GM12878 (cell line): Measurements from ENCODE around the gene SLC38A3. TPM values are rescaled to one million over a fixed set of nuclear protein-coding genes. Genes with fewer than 3 reads are reported as not detected.

Source experiments
- ATAC-seq: fragments of 200-7000 bp; cut with Tn5 transposase; 3 replicates; pipeline ENCODE4 v1.9.1; 2020; ENCODE audit warnings: mild to moderate bottlenecking, moderate library complexity
- BruUV-seq: library from RNA; stranded (reverse); fragments of 400-500 nt; replicated peaks from 2 replicates; lab custom pipeline; 2021; lab: Mats Ljungman, UMichigan
- CTCF ChIA-PET: fragments of 300-600 bp; sonication (Branson Sonifier 250); formaldehyde crosslinking; extraction: SDS; loops from one replicate; lab custom pipeline; 2021; ENCODE audit warnings: inconsistent platforms; lab: Yijun Ruan, JAX
- POLR2A ChIA-PET: fragments of 350-600 bp; formaldehyde crosslinking; extraction: SDS; loops from one replicate; lab custom pipeline; 2021; ENCODE audit warnings: inconsistent platforms; lab: Charles Lee
- RAD21 ChIA-PET: fragments of 300-600 bp; sonication (Branson Sonifier 250); formaldehyde crosslinking; loops from one replicate; lab custom pipeline; 2023; ENCODE audit warnings: antibody characterized with exemption; ENCODE audit not compliant: unreplicated experiment; lab: Charles Lee
- SMC1A ChIA-PET: fragments of 300-600 bp; sonication (Branson Sonifier 250); formaldehyde crosslinking; loops from one replicate; lab custom pipeline; 2023; ENCODE audit not compliant: unreplicated experiment, uncharacterized antibody; lab: Charles Lee
- DNase-seq: peaks from one replicate; pipeline ENCODE4 v3.0.0-alpha.2; 2011; ENCODE audit warnings: low read depth, low spot score
- FAIRE-seq: peaks from 3 replicates; lab custom pipeline; 2011; peaks lifted over from hg19 to GRCh38; lab: Jason Lieb, UNC
- H2AFZ ChIP-seq: 2 replicates; pipeline ENCODE4 v1.6.0; 2011; ENCODE audit warnings: low read depth, low read length, control low read depth; ENCODE audit not compliant: control insufficient read depth
- H3K27ac ChIP-seq: 2 replicates; pipeline ENCODE4 v1.5.1; 2011; ENCODE audit warnings: control low read depth; ENCODE audit not compliant: control insufficient read depth, insufficient read depth
- H3K27me3 ChIP-seq, 2 experiments: replicated peaks in 1 of 2; 2 replicates each; pipeline versions ENCODE4 v1.6.0 to v1.6.1; 2011; ENCODE audit warnings: low read length in 1 of 2; ENCODE audit not compliant: control insufficient read depth in 2 of 2, insufficient read depth in 2 of 2
- H3K36me3 ChIP-seq, 2 experiments: 2 replicates each; pipeline ENCODE4 v1.5.1; 2011; ENCODE audit warnings: low read length in 1 of 2; ENCODE audit not compliant: control insufficient read depth in 2 of 2, insufficient read depth in 2 of 2
- H3K4me1 ChIP-seq: 2 replicates; pipeline ENCODE4 v1.6.1; 2011; ENCODE audit warnings: mild to moderate bottlenecking, low read length, moderate library complexity, mixed read lengths; ENCODE audit not compliant: control insufficient read depth, insufficient read depth
- H3K4me2 ChIP-seq: 2 replicates; pipeline ENCODE4 v1.6.0; 2011; ENCODE audit warnings: control low read depth; ENCODE audit not compliant: control insufficient read depth, insufficient read depth
- H3K4me3 ChIP-seq: fragments of 200-600 bp; sonication (generic); 2 replicates; pipeline ENCODE4 v1.5.1; 2016
- H3K79me2 ChIP-seq: 2 replicates; pipeline ENCODE4 v1.6.0; 2011; ENCODE audit warnings: low read length; ENCODE audit not compliant: control insufficient read depth, insufficient read depth
- H3K9ac ChIP-seq: 2 replicates; pipeline ENCODE4 v1.8.0; 2011; ENCODE audit warnings: low read length, control low read depth, mixed read lengths; ENCODE audit not compliant: control insufficient read depth, insufficient read depth
- H3K9me3 ChIP-seq: replicated peaks from 3 replicates; pipeline ENCODE4 v1.5.1; 2011; ENCODE audit warnings: mild to moderate bottlenecking, low read length; ENCODE audit not compliant: control insufficient read depth, insufficient read depth
- H4K20me1 ChIP-seq: 2 replicates; pipeline ENCODE4 v1.6.0; 2011; ENCODE audit not compliant: control insufficient read depth, insufficient read depth
- ATF2 ChIP-seq: IDR thresholded peaks from 2 replicates; pipeline ENCODE4 v1.6.1; 2012; ENCODE audit warnings: low read length, inconsistent platforms
- CREM ChIP-seq: IDR thresholded peaks from 2 replicates; pipeline ENCODE4 v1.6.1; 2014; ENCODE audit warnings: antibody characterized with exemption, low read depth
- ETV6 ChIP-seq, 2 experiments: fragments of 450-650 bp in 1 of 2; IDR thresholded peaks in 1 of 2; conservative IDR thresholded peaks in 1 of 2; 2 replicates each; pipeline ENCODE4 v1.6.1; 2014; ENCODE audit warnings: antibody characterized with exemption in 1 of 2, borderline replicate concordance in 1 of 2, low read depth in 1 of 2, mild to moderate bottlenecking in 1 of 2, moderate library complexity in 1 of 2
- GATAD2B ChIP-seq: fragments of 450-650 bp; conservative IDR thresholded peaks from 2 replicates; pipeline ENCODE4 v1.6.1; 2017; ENCODE audit warnings: low read depth, mild to moderate bottlenecking, moderate library complexity
- NFYB ChIP-seq: IDR thresholded peaks from 2 replicates; pipeline ENCODE4 v1.6.1; 2011; ENCODE audit warnings: low read depth, mild to moderate bottlenecking, low read length, improper control_type of control experiment, moderate library complexity; ENCODE audit not compliant: insufficient read depth
- PBX3 ChIP-seq: IDR thresholded peaks from 2 replicates; pipeline ENCODE4 v1.6.1; 2011; ENCODE audit warnings: mild to moderate bottlenecking, low read depth, low read length, moderate library complexity; ENCODE audit not compliant: insufficient replicate concordance
- RCOR1 ChIP-seq: conservative IDR thresholded peaks from 2 replicates; pipeline ENCODE4 v1.6.1; 2012; ENCODE audit warnings: low read depth, low read length, improper control_type of control experiment
- RELA ChIP-seq: fragments of 450-650 bp; IDR thresholded peaks from 2 replicates; pipeline ENCODE4 v1.8.0; 2014; ENCODE audit warnings: borderline replicate concordance; ENCODE audit not compliant: partially characterized antibody
- SIN3A ChIP-seq: IDR thresholded peaks from 2 replicates; pipeline ENCODE4 v1.6.1; 2012; ENCODE audit warnings: low read depth, low read length, improper control_type of control experiment
- SPI1 ChIP-seq: IDR thresholded peaks from 2 replicates; pipeline ENCODE4 v1.6.1; 2011; ENCODE audit warnings: low read depth, mild to moderate bottlenecking, low read length, moderate library complexity, borderline replicate concordance; ENCODE audit not compliant: insufficient read depth
- TARDBP ChIP-seq: IDR thresholded peaks from 2 replicates; pipeline ENCODE4 v1.6.1; 2016; ENCODE audit warnings: borderline replicate concordance
- WRNIP1 ChIP-seq: IDR thresholded peaks from 2 replicates; pipeline ENCODE4 v1.6.1; 2011; ENCODE audit warnings: low read depth, low read length, improper control_type of control experiment, borderline replicate concordance
- ZBTB4 ChIP-seq: fragments of 450-650 bp; formaldehyde crosslinking; IDR thresholded peaks from 2 replicates; pipeline ENCODE4 v1.4.0; 2022; ENCODE audit warnings: mild to moderate bottlenecking, moderate library complexity
- WGBS: methylation state at CpG from one replicate; pipeline ENCODE4 v1.1.6; 2016; ENCODE audit warnings: low lambda C conversion rate; ENCODE audit not compliant: insufficient replicate concordance, insufficient coverage; ENCODE audit errors: missing lambda C conversion rate; 5-methylcytosine and 5-hydroxymethylcytosine counted together
- in situ Hi-C: fragments of 300-500 bp; cut with MboI; formaldehyde crosslinking; loops from 9 replicates; pipeline ENCODE4 v1.14.3; 2018; ENCODE audit warnings: mixed read lengths
- intact Hi-C: fragments of 100-400 bp; cut with micrococcal nuclease; formaldehyde crosslinking; loops from one replicate; pipeline ENCODE4 v1.14.2; 2022; ENCODE audit not compliant: unreplicated experiment
- polyA plus RNA-seq, 11 experiments: library from polyadenylated mRNA; depleted of rRNA in 4 of 11; unstranded in 6 of 11; stranded (reverse) in 5 of 11; fragments of >200 nt; fragmentation: Nextera tagmentation in 4 of 11; fragmentation: Illumina TruSeq in 1 of 11; extraction: Ambion mirVana in 4 of 11; extraction: Trizol in 1 of 11; gene quantifications; 1 replicate in 1 of 11; 2 replicates in 10 of 11; pipeline versions ENCODE4 v1.2.1 to v1.2.3, GENCODE V29; 2011 to 2016; ENCODE audit warnings: inconsistent platforms in 2 of 11, missing spikeins in 2 of 11, low read depth in 1 of 11
- total RNA-seq, 4 experiments: library from RNA; depleted of rRNA in 3 of 4; stranded (reverse); fragments of >200 nt in 3 of 4; fragmentation: Illumina TruSeq in 1 of 4; extraction: Trizol in 1 of 4; gene quantifications; 2 replicates each; pipeline versions ENCODE4 v1.2.1 to v1.2.3, GENCODE V29; 2013 to 2021

The SLC38A3 gene
- total and polyA plus RNA-seq, 10 of the 15 experiments (the other 5 are each of a cell fraction or from before 2014, with no cell fraction given) = 0.14 TPM; not detected in 9

GRCh38 chr3:50157827-50158529, 47.1 kb upstream of the SLC38A3 start:
- intact Hi-C loops = no loop called here
- Histone ChIP-seq H3K79me2 (no peaks in the 10 kb centered on the region), H3K4me2 (no peak overlapping the region), H3K4me3 (no peak overlapping the region), H2AFZ (no peak overlapping the region), H3K27ac (no peak overlapping the region), H3K27me3 (peaks cover 8 to 14% of the 10 kb centered on the region in 2 experiments), H3K9me3 (no peaks in the 10 kb centered on the region), H3K9ac (no peak overlapping the region), H3K36me3 (no peaks in the 10 kb centered on the region)
- BruUV-seq = no TSS peak
- CTCF ChIA-PET = no interaction called here
- ATAC-seq (no peak), DNase-seq (no peak), FAIRE-seq (no peak)
- RAD21 ChIA-PET = no interaction called here
- SMC1A ChIA-PET = no interaction called here
- POLR2A ChIA-PET = no interaction called here
- 58% methylated on average over 12 of the region's 12 CpGs for WGBS
- TF ChIP-seq TARDBP (no peak), ATF2 (no peak), GATAD2B (no peak), PBX3 (no peak), SPI1 (no peak), WRNIP1 (no peak), CREM (no peak), ZBTB4 (CRISPR knock-in tag) (no peak), ETV6 (conservative IDR thresholded peaks at IDR 0.05 in 1 of 2, IDR thresholded peaks at IDR 0.05 in 1 of 2; ENCODE audit: borderline replicate concordance in 1 of 2, low read depth in 1 of 2) (no peak), RELA (no peak), RCOR1 (no peak), SIN3A (no peak), NFYB (no peak)
- TF ChIP-seq, all 136 proteins: peak for 0
- H3K4me1 ChIP-seq = no peaks in the 10 kb centered on the region; the same call in 1 of the 2 replicates
- in situ Hi-C loops = no loop called here
- no peaks in the 10 kb centered on the region for H4K20me1 ChIP-seq
